ENCODE data around the gene CDK2AP2. TPM values are rescaled to one million over a fixed set of nuclear protein-coding genes. Genes with fewer than 3 reads are reported as not detected.

CDK2AP2 gene
- total RNA-seq, 1 donor from 2014 or later, result 45.0 TPM

DNA sequence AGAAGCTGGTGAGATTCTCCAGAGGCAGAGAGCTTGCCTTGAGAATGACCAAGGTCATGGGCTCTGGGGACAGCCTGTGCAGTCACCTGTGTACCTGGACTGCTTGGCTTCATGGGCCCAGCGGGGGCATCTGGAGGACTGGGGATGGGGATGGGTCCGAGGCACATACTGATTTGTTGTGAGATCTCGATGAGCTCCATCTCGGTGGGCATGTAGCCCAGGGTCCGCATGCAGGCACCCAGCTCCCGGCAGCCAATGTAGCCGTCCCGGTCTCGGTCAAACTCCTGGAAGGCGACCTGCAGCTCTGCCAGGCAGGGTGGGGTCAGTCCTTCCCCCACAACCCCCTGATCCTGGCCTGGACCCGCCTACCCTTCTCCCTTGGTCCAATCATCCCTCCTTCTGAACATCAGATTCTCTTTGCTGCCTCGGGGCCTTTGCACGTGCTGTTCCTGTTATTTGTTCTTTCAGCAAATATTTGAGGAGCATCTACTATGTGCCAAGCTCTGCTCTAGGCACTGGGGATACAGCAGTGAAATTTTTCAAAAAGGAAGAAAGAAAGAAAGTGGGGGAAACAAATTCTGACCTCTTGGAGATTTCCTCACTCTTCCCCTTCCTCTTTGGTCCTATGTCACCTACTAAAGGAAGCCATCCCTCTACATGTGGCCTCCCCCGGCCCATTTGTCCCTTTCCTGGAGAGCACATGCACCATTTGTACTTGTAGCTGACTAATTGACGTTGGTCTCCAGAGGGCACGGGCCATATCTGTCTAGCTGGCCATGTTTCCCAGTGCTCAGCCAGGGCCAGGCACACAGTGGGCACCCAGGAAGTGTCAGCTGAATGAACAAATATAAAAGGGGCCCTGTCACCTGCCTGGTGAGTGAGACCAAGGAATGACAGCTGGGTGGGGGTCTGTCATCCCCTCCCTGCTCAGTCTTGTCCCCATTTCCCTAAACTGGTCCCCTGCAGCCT lies 13.2 kb upstream of the CDK2AP2 start:
- no peak overlapping the region for H3K27ac Mint-ChIP-seq (ENCODE audit: unreplicated experiment)
- TF ChIP-seq CTCF (IDR thresholded peaks at IDR 0.05; ENCODE audit: insufficient read depth, low read depth, low read length) (no peak), EZH2 (IDR thresholded peaks at IDR 0.05; ENCODE audit: insufficient read depth, low read length) (no peak)

GRCh38 chr11:67519726-67520125 lies 11.8 kb upstream of the CDK2AP2 start:
- DNase-seq (ENCODE audit: low read depth), result no peak
- FAIRE-seq, result no peak
- H3K27ac ChIP-seq (ENCODE audit: low read depth, low read length), result no peak overlapping the region
- H3K27ac Mint-ChIP-seq (ENCODE audit: unreplicated experiment), result no peak overlapping the region
- no peaks in the 10 kb centered on the region for H4K20me1 ChIP-seq (ENCODE audit: insufficient read depth, low read length)
- H3K4me2 ChIP-seq (ENCODE audit: low read length), result no peak overlapping the region
- no peak overlapping the region for H2AFZ ChIP-seq (ENCODE audit: low read depth, low read length)
- H3K4me1 Mint-ChIP-seq (ENCODE audit: low read depth, unreplicated experiment), result no peaks in the 10 kb centered on the region
- H3K79me2 ChIP-seq (ENCODE audit: insufficient read depth, low read length), result no peaks in the 10 kb centered on the region
- H3K4me3 Mint-ChIP-seq (ENCODE audit: unreplicated experiment), result no peak overlapping the region
- H3K9me3 Mint-ChIP-seq (ENCODE audit: unreplicated experiment), result no peaks in the 10 kb centered on the region
- no peak overlapping the region for H3K9ac ChIP-seq (ENCODE audit: low read length)
- no peaks in the 10 kb centered on the region for H3K4me1 ChIP-seq (ENCODE audit: insufficient read depth, low read length)
- TF ChIP-seq CTCF (IDR thresholded peaks at IDR 0.05; ENCODE audit: insufficient read depth, low read depth, low read length), result no peak
- no peak for TF ChIP-seq EZH2 (IDR thresholded peaks at IDR 0.05; ENCODE audit: insufficient read depth, low read length)
- H3K4me3 ChIP-seq (ENCODE audit: insufficient read depth, low read depth, low read length), result no peak overlapping the region
- peaks cover 5% of the 10 kb centered on the region for H3K27me3 ChIP-seq (ENCODE audit: insufficient read depth, low read length)
- H3K9me3 ChIP-seq (ENCODE audit: insufficient read depth, low read depth, low read length), result no peaks in the 10 kb centered on the region
- peaks cover 1% of the 10 kb centered on the region for H3K36me3 Mint-ChIP-seq (ENCODE audit: low read depth, unreplicated experiment)
- H3K27me3 Mint-ChIP-seq (ENCODE audit: low read depth, unreplicated experiment), result peaks cover 20% of the 10 kb centered on the region
- H3K36me3 ChIP-seq (ENCODE audit: insufficient read depth, low read length), result no peaks in the 10 kb centered on the region

More for the DNA sequence above, 13.2 kb upstream of the CDK2AP2 start:
- H3K27me3 ChIP-seq (ENCODE audit: insufficient read depth, low read length), result peaks cover 5% of the 10 kb centered on the region
- no peaks in the 10 kb centered on the region for H3K9me3 ChIP-seq (ENCODE audit: insufficient read depth, low read depth, low read length)
- H3K4me1 ChIP-seq (ENCODE audit: insufficient read depth, low read length), result no peaks in the 10 kb centered on the region
- no peak overlapping the region for H2AFZ ChIP-seq (ENCODE audit: low read depth, low read length)
- no peaks in the 10 kb centered on the region for H4K20me1 ChIP-seq (ENCODE audit: insufficient read depth, low read length)
- H3K36me3 ChIP-seq (ENCODE audit: insufficient read depth, low read length), result no peaks in the 10 kb centered on the region
- no peak overlapping the region for H3K27ac ChIP-seq (ENCODE audit: low read depth, low read length)
- no peak overlapping the region for H3K4me3 ChIP-seq (ENCODE audit: insufficient read depth, low read depth, low read length)
- no peaks in the 10 kb centered on the region for H3K79me2 ChIP-seq (ENCODE audit: insufficient read depth, low read length)
- Mint-ChIP-seq H3K4me3 (ENCODE audit: unreplicated experiment) (no peak overlapping the region), H3K4me1 (ENCODE audit: low read depth, unreplicated experiment) (no peaks in the 10 kb centered on the region), H3K36me3 (ENCODE audit: low read depth, unreplicated experiment) (peaks cover 1% of the 10 kb centered on the region), H3K27me3 (ENCODE audit: low read depth, unreplicated experiment) (peaks cover 18% of the 10 kb centered on the region), H3K9me3 (ENCODE audit: unreplicated experiment) (no peaks in the 10 kb centered on the region)
- H3K4me2 ChIP-seq (ENCODE audit: low read length), result no peak overlapping the region
- FAIRE-seq (no peak), DNase-seq (ENCODE audit: low read depth) (no peak)
- no peak overlapping the region for H3K9ac ChIP-seq (ENCODE audit: low read length)

Data from astrocyte (in vitro differentiated cells and primary cell).